Lung (tissue), 12 donors: ENCODE results near the gene PSMC3IP. TPM values are rescaled to one million over a fixed set of nuclear protein-coding genes. Genes with fewer than 3 reads are reported as not detected.
A peak's percentile ranks its signal among the peaks of the same experiment; 100 is the strongest.

Experiments
- ATAC-seq: fragments of 200-7000 bp; cut with Tn5 transposase; one replicate; pipeline ENCODE4 v1.9.1; 2020; ENCODE audit warnings: moderate number of reproducible peaks; ENCODE audit not compliant: insufficient read depth, low FRiP score
- DNase-seq, 3 donors: peaks; one replicate each; pipeline ENCODE4 v3.0.0-alpha.2; 2013 to 2017
- H3K27ac ChIP-seq, 2 donors: one replicate each; pipeline ENCODE4 v1.5.1; 2013; ENCODE audit warnings: mild to moderate bottlenecking in 2 of 2, moderate library complexity in 2 of 2, control low read depth in 1 of 2, inconsistent platforms in 1 of 2, low read depth in 1 of 2, low read length in 1 of 2
- H3K27me3 ChIP-seq, 3 donors: one replicate each; pipeline ENCODE4 v1.5.1; 2013; ENCODE audit warnings: low read length in 2 of 3; ENCODE audit not compliant: control insufficient read depth in 3 of 3, insufficient read depth in 3 of 3
- H3K36me3 ChIP-seq, 4 donors: one replicate each; pipeline ENCODE4 v1.5.1; 2013; ENCODE audit warnings: low read length in 4 of 4, mild to moderate bottlenecking in 1 of 4, moderate library complexity in 1 of 4; ENCODE audit not compliant: control insufficient read depth in 4 of 4, insufficient read depth in 4 of 4
- H3K4me1 ChIP-seq, 5 donors: one replicate each; pipeline ENCODE4 v1.5.1; 2013; ENCODE audit warnings: low read length in 5 of 5, mild to moderate bottlenecking in 2 of 5, moderate library complexity in 1 of 5; ENCODE audit not compliant: control insufficient read depth in 5 of 5, insufficient read depth in 5 of 5
- H3K4me3 ChIP-seq: one replicate; pipeline ENCODE4 v1.5.1; 2013; ENCODE audit warnings: mild to moderate bottlenecking, control low read depth, moderate library complexity
- H3K9ac ChIP-seq, 2 donors: one replicate each; pipeline ENCODE4 v1.5.1; 2013; ENCODE audit warnings: low read length in 2 of 2, control low read depth in 1 of 2; ENCODE audit not compliant: insufficient read depth in 1 of 2
- H3K9me3 ChIP-seq, 4 donors: one replicate each; pipeline ENCODE4 v1.5.1; 2013; ENCODE audit warnings: low read length in 3 of 4, mild to moderate bottlenecking in 1 of 4, moderate library complexity in 1 of 4; ENCODE audit not compliant: control insufficient read depth in 4 of 4, insufficient read depth in 3 of 4
- WGBS, 2 donors: extraction: QIAGEN DNeasy Blood & Tissue Kit; methylation state at CpG; one replicate each; pipeline ENCODE4 v1.1.7; 2013; 5-methylcytosine and 5-hydroxymethylcytosine counted together
- polyA plus RNA-seq, 2 donors: library from polyadenylated mRNA; stranded (reverse); fragments of 200-250 nt; gene quantifications; one replicate each; pipeline ENCODE4 v1.2.1, GENCODE V29; 2013
- total RNA-seq, 2 donors: library from RNA; depleted of rRNA in 1 of 2; stranded (reverse); fragments of >200 nt in 1 of 2; gene quantifications; one replicate each; pipeline ENCODE4 v1.2.1, GENCODE V29; 2014 to 2021
- TF ChIP-seq, protein P1 (sequence below): IDR thresholded peaks from 2 replicates; pipeline ENCODE4 v1.5.1; 2012; ENCODE audit warnings: mild to moderate bottlenecking; ENCODE audit errors: control extremely low read depth, extremely low read depth
- donor health status: control.
- donor health status: control.
- donor health status: Bipolar disorder and iron deficiency.
- donor health status: healthy.
- donor health status: DM: yes; HTN: yes; CAD: no.

Gene PSMC3IP
- total and polyA plus RNA-seq, 4 donors = 3.4 to 7.5 (median 4.0) TPM

DNA sequence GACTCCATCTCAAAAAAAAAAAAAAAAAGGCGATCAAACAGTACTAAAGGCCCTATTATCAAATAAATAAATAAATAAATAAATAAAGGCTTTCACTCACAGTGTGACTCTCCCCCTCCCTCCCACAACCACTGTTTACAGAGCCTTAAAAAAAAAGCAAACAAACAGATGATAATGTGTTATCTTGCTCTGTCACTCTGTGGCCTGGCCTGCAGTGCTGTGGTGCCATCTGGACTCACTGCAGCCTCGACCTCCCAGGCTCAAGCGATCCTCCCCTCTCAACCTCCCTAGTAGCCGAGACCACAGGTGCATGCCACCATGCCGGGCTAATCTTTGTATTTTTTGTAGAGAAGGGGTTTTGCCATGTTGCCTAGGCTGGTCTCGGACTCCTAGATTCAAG, 49.6 kb downstream of the PSMC3IP start:
- no peaks in the 10 kb centered on the region for H3K9me3 ChIP-seq
- DNase-seq (no peak), ATAC-seq (no peak)
- no peaks in the 10 kb centered on the region for H3K27me3 ChIP-seq
- H3K4me3 ChIP-seq = no peak overlapping the region
- peaks cover 0 to 14% (median 7%) of the 10 kb centered on the region in 5 donors for H3K4me1 ChIP-seq
- TF ChIP-seq, protein P1, sequence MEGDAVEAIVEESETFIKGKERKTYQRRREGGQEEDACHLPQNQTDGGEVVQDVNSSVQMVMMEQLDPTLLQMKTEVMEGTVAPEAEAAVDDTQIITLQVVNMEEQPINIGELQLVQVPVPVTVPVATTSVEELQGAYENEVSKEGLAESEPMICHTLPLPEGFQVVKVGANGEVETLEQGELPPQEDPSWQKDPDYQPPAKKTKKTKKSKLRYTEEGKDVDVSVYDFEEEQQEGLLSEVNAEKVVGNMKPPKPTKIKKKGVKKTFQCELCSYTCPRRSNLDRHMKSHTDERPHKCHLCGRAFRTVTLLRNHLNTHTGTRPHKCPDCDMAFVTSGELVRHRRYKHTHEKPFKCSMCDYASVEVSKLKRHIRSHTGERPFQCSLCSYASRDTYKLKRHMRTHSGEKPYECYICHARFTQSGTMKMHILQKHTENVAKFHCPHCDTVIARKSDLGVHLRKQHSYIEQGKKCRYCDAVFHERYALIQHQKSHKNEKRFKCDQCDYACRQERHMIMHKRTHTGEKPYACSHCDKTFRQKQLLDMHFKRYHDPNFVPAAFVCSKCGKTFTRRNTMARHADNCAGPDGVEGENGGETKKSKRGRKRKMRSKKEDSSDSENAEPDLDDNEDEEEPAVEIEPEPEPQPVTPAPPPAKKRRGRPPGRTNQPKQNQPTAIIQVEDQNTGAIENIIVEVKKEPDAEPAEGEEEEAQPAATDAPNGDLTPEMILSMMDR = no peak
- no peak overlapping the region for H3K9ac ChIP-seq
- peaks cover 0 to 1% (median 0%) of the 10 kb centered on the region in 4 donors for H3K36me3 ChIP-seq
- 94 to 95% methylated on average over 6 of the region's 6 CpGs for WGBS, 2 donors
- H3K27ac ChIP-seq = no peak overlapping the region

GRCh38 chr17:42526031-42526444, 51.5 kb downstream of the PSMC3IP start:
- H3K36me3 ChIP-seq = peaks cover 0 to 16% (median 2%) of the 10 kb centered on the region in 4 donors
- peaks cover 0 to 25% (median 22%) of the 10 kb centered on the region in 5 donors for H3K4me1 ChIP-seq
- H3K27me3 ChIP-seq = no peaks in the 10 kb centered on the region
- H3K4me3 ChIP-seq = no peak overlapping the region
- 83 to 92% methylated on average over 6 of the region's 6 CpGs for WGBS, 2 donors
- peak overlapping the region in 1 of 2 donors; percentile 61 for H3K27ac ChIP-seq
- TF ChIP-seq, protein P1 = no peak
- ATAC-seq (no peak), DNase-seq (no peak)
- H3K9me3 ChIP-seq = no peaks in the 10 kb centered on the region
- H3K9ac ChIP-seq = no peak overlapping the region

DNA sequence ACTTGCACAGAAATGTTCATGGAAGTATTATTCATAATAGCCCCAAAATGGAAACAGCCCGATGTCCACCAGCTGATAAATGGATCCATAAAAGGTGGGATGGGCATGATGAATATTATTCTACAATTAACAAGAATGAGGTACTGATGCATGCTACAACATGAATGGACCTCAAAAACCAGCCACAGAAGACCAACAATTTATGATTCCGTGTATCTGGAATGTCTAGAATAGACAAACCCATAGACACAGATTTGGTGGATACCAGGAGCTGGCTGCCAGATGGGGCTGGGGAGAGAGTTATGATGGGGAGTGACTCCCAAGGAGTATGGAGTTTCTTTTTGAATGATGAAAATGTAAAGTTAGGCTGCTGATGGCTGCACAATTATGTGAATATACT, 52.3 kb downstream of the PSMC3IP start:
- WGBS, 2 donors = 87 to 93% methylated on average over 2 of the region's 2 CpGs
- DNase-seq (no peak), ATAC-seq (no peak)
- Histone ChIP-seq H3K27me3 (no peaks in the 10 kb centered on the region), H3K36me3 (peaks cover 0 to 18% (median 2%) of the 10 kb centered on the region in 4 donors), H3K4me1 (peaks cover 8 to 30% (median 25%) of the 10 kb centered on the region in 5 donors), H3K9ac (no peak overlapping the region), H3K4me3 (no peak overlapping the region), H3K9me3 (no peaks in the 10 kb centered on the region), H3K27ac (no peak overlapping the region)
- TF ChIP-seq, protein P1 = no peak

DNA sequence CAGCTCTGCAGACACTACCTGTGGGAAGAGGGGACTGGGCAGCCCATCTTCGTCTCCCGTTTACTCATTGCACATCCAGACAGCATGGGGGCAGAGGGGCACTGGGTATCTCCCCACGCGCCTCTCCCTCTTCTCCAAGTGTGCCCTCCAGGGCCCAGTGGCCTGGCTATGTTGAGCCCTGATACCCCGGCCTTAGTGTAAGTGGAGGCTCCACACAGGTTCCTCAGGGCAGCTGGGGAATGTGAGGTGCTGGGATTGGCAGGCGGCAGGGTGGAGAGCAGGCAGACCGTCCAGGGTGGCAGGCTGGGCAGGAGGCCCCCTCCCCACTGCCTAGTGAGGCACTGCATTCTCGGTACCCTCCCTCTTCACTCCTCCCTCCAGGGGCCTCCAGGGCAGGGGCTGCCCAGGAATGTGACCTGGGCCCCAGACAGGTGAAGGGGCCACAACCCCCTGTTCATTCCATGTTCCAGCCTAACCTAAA, 54.7 kb downstream of the PSMC3IP start:
- 87 to 95% methylated on average over 8 of the region's 8 CpGs for WGBS, 2 donors
- ATAC-seq (no peak), DNase-seq (no peak)
- Histone ChIP-seq H3K27ac (peak overlapping the region; percentile 24 to 84), H3K9ac (no peak overlapping the region), H3K27me3 (no peaks in the 10 kb centered on the region), H3K36me3 (peaks cover 0 to 18% (median 2%) of the 10 kb centered on the region in 4 donors), H3K9me3 (no peaks in the 10 kb centered on the region), H3K4me3 (no peak overlapping the region), H3K4me1 (peaks cover 28 to 54% (median 41%) of the 10 kb centered on the region in 5 donors)
- TF ChIP-seq, protein P1 = no peak
